MV-4-11 (cell line): ENCODE data around the gene DLGAP4.

Experiments used
- DNase-seq: peaks from one replicate; lab custom pipeline; 2025; lab: John Stamatoyannopoulos, UW

The DLGAP4 gene

GRCh38 chr20:36305602-36306551 is at the start of gene DLGAP4:
Gene DLGAP4, plus strand, starts transcription at chr20:36306339. Its CDS starts 125,379 bp downstream, at chr20:36431718.
- no peak for DNase-seq

- no peak for DNase-seq
Measured at GRCh38 chr20:36259177-36260061, 46.7 kb upstream of the DLGAP4 start.

GRCh38 chr20:36260316-36260715 is 45.8 kb upstream of the DLGAP4 start:
- no peak for DNase-seq

GRCh38 chr20:36261389-36262105 is 44.6 kb upstream of the DLGAP4 start:
- no peak for DNase-seq

GRCh38 chr20:36262440-36262839 is 43.7 kb upstream of the DLGAP4 start:
- no peak for DNase-seq

GRCh38 chr20:36264426-36265246 is 41.5 kb upstream of the DLGAP4 start:
- DNase-seq, result no peak

GRCh38 chr20:36266189-36266588 is 40.0 kb upstream of the DLGAP4 start:
- DNase-seq, result no peak

GRCh38 chr20:36267605-36268381 is 38.3 kb upstream of the DLGAP4 start:
- DNase-seq, result no peak

GRCh38 chr20:36268440-36269342 is 37.4 kb upstream of the DLGAP4 start:
- no peak for DNase-seq

- no peak for DNase-seq
Measured at GRCh38 chr20:36269507-36269906, 36.6 kb upstream of the DLGAP4 start.

GRCh38 chr20:36270744-36271638 is 35.1 kb upstream of the DLGAP4 start:
- no peak for DNase-seq

GRCh38 chr20:36271639-36272546 is 34.2 kb upstream of the DLGAP4 start:
- no peak for DNase-seq

- DNase-seq, result no peak
Measured at GRCh38 chr20:36272547-36273220, 33.5 kb upstream of the DLGAP4 start.

GRCh38 chr20:36273414-36274180 is 32.5 kb upstream of the DLGAP4 start:
- DNase-seq, result no peak

- DNase-seq, result no peak
Measured at GRCh38 chr20:36274181-36274841, 31.8 kb upstream of the DLGAP4 start.
